B cell (primary cell): ENCODE results near the gene FBXL4. TPM values are rescaled to one million over a fixed set of nuclear protein-coding genes. Genes with fewer than 3 reads are reported as not detected.

Source experiments
- ATAC-seq: fragments of 200-7000 bp; cut with Tn5 transposase; one replicate; pipeline ENCODE4 v1.10.0; 2021; ENCODE audit warnings: low read depth, mild to moderate bottlenecking, moderate number of reproducible peaks, moderate library complexity
- CTCF ChIA-PET: fragments of 350-600 bp; sonication (Branson Sonifier 250); formaldehyde crosslinking; loops from one replicate; lab custom pipeline; 2021; ENCODE audit warnings: antibody characterized with exemption, inconsistent platforms; lab: Charles Lee
- POLR2A ChIA-PET: fragments of 350-600 bp; sonication (Branson Sonifier 250); formaldehyde crosslinking; loops from one replicate; lab custom pipeline; 2021; ENCODE audit warnings: antibody characterized with exemption; lab: Charles Lee
- DNase-seq: peaks from one replicate; pipeline ENCODE4 v3.0.0; 2013
- H2AFZ ChIP-seq: 2 replicates; pipeline ENCODE4 v1.6.1; 2012; ENCODE audit warnings: mild to moderate bottlenecking, low read depth, low read length; ENCODE audit not compliant: insufficient read depth, poor library complexity, severe bottlenecking
- H3K27ac ChIP-seq, 2 donors: 1 replicate in 1 of 2; 2 replicates in 1 of 2; pipeline ENCODE4 v1.5.1; 2012 to 2013; ENCODE audit warnings: low read length in 2 of 2, mild to moderate bottlenecking in 2 of 2, moderate library complexity in 1 of 2
- H3K27me3 ChIP-seq, 4 experiments: fragments of 200-600 bp in 1 of 4; sonication (generic) in 1 of 4; replicated peaks in 1 of 4; 1 replicate in 2 of 4; 2 replicates in 2 of 4; pipeline versions ENCODE4 v1.6.1 to v1.7.0; 2013 to 2016; ENCODE audit warnings: low read length in 3 of 4, mild to moderate bottlenecking in 2 of 4, mixed read lengths in 1 of 4, moderate library complexity in 1 of 4; ENCODE audit not compliant: insufficient read depth in 4 of 4, control insufficient read depth in 3 of 4; ENCODE audit errors: control extremely low read depth in 1 of 4
- H3K36me3 ChIP-seq, 2 experiments: replicated peaks in 1 of 2; 1 replicate in 1 of 2; 2 replicates in 1 of 2; pipeline versions ENCODE4 v1.6.1 to v1.7.1; 2013; ENCODE audit warnings: low read length in 1 of 2; ENCODE audit not compliant: insufficient read depth in 2 of 2, control insufficient read depth in 1 of 2; ENCODE audit errors: control extremely low read depth in 1 of 2, extremely low read depth in 1 of 2
- H3K4me1 ChIP-seq, 2 donors: fragments of 200-600 bp in 1 of 2; sonication (generic) in 1 of 2; 1 replicate in 1 of 2; 2 replicates in 1 of 2; pipeline versions ENCODE4 v1.5.1 to v1.6.1; 2013 to 2017; ENCODE audit warnings: low read length in 2 of 2; ENCODE audit not compliant: control insufficient read depth in 2 of 2, insufficient read depth in 2 of 2
- H3K4me2 ChIP-seq: replicated peaks from 2 replicates; pipeline ENCODE3; 2012; ENCODE audit warnings: mild to moderate bottlenecking, low read depth, low read length; ENCODE audit not compliant: poor library complexity, severe bottlenecking
- H3K4me3 ChIP-seq, 5 experiments: fragments of 200-600 bp in 1 of 5; sonication (generic) in 1 of 5; 1 replicate in 3 of 5; 2 replicates in 2 of 5; pipeline versions ENCODE4 v1.5.1 to v1.7.0; 2011 to 2016; ENCODE audit warnings: low read length in 4 of 5, mild to moderate bottlenecking in 4 of 5, low read depth in 2 of 5, control low read depth in 1 of 5, moderate library complexity in 1 of 5; ENCODE audit not compliant: insufficient read depth in 1 of 5; ENCODE audit errors: control extremely low read depth in 1 of 5, extremely low read depth in 1 of 5
- H3K79me2 ChIP-seq: fragments of 200-600 bp; sonication (generic); one replicate; pipeline ENCODE4 v1.6.0; 2016; ENCODE audit warnings: low read length; ENCODE audit not compliant: control insufficient read depth, insufficient read depth
- H3K9ac ChIP-seq: fragments of 200-600 bp; sonication (generic); 2 replicates; pipeline ENCODE4 v1.6.1; 2017; ENCODE audit warnings: mild to moderate bottlenecking, low read length, moderate library complexity
- H3K9me3 ChIP-seq, 3 donors: one replicate each; pipeline versions ENCODE4 v1.6.1 to v1.7.1; 2013; ENCODE audit warnings: low read length in 2 of 3; ENCODE audit not compliant: control insufficient read depth in 2 of 3, insufficient read depth in 1 of 3; ENCODE audit errors: control extremely low read depth in 1 of 3
- H4K20me1 ChIP-seq: 2 replicates; pipeline ENCODE4 v1.6.0; 2012; ENCODE audit warnings: mild to moderate bottlenecking, low read length; ENCODE audit not compliant: insufficient read depth, control insufficient read depth, poor library complexity, severe bottlenecking
- H3K27ac Mint-ChIP-seq: one replicate; pipeline ENCODE4 v1.8.0; 2021; ENCODE audit warnings: mixed read lengths
- H3K27me3 Mint-ChIP-seq: one replicate; pipeline ENCODE4 v1.8.0; 2021; ENCODE audit warnings: mixed read lengths
- H3K4me1 Mint-ChIP-seq: one replicate; pipeline ENCODE4 v1.8.0; 2021; ENCODE audit warnings: mixed read lengths
- H3K4me3 Mint-ChIP-seq: one replicate; pipeline ENCODE4 v1.8.0; 2021; ENCODE audit warnings: mixed read lengths
- H3K9me3 Mint-ChIP-seq: one replicate; pipeline ENCODE4 v1.8.0; 2022; ENCODE audit warnings: mixed read lengths; ENCODE audit not compliant: insufficient read depth
- EZH2 ChIP-seq: IDR thresholded peaks from 2 replicates; pipeline ENCODE4 v1.6.1; 2012; ENCODE audit warnings: borderline replicate concordance, low read depth, mild to moderate bottlenecking, moderate library complexity, low read length; ENCODE audit not compliant: insufficient read depth, poor library complexity, severe bottlenecking
- WGBS: methylation state at CpG from one replicate; pipeline ENCODE4 v1.1.5; 2013; ENCODE audit warnings: missing lambda C conversion rate; ENCODE audit not compliant: insufficient coverage; 5-methylcytosine and 5-hydroxymethylcytosine counted together
- intact Hi-C: fragments of 100-400 bp; cut with micrococcal nuclease; formaldehyde crosslinking; loops from one replicate; pipeline ENCODE4 v1.10.0; 2022
- polyA plus RNA-seq: library from polyadenylated mRNA; depleted of rRNA; stranded (reverse); fragments of >200 nt; gene quantifications from 2 replicates; pipeline ENCODE4 v1.2.3, GENCODE V29; 2012
- total RNA-seq, 2 donors: library from RNA; stranded (reverse); fragments of 120-200 nt in 1 of 2; gene quantifications; 1 replicate in 1 of 2; 2 replicates in 1 of 2; pipeline versions ENCODE4 v1.2.3 to v1.2.4, GENCODE V29; 2013 to 2022
- TF ChIP-seq, protein P1 (sequence below): fragments of 200-600 bp; IDR thresholded peaks from one replicate; pipeline ENCODE4 v1.8.0; 2022; ENCODE audit warnings: antibody characterized with exemption, mild to moderate bottlenecking

Gene FBXL4
- total and polyA plus RNA-seq, 2 donors (not counting 1 experiment from before 2014, with no cell fraction given) = 9.2 to 22.0 TPM

DNA sequence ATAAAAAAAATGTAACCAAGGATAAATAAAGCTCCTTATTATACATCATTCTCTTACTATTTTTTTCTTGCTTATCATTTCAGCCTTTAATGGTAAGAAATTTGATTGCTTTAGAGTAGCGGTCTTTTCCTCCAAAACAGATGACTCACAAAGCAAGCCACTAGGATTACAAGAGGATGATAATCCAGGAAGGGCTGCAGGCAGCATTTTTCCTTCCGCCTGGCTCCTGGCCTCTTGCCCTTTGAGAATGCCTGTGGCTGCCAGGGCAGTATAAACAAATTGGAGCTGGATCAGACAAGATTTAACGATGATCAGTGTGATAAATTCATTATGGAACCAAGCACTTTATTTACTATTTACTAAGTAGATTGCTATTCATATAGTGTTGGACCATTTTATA lies 9.7 kb upstream of the FBXL4 start:
- TF ChIP-seq, protein P1, sequence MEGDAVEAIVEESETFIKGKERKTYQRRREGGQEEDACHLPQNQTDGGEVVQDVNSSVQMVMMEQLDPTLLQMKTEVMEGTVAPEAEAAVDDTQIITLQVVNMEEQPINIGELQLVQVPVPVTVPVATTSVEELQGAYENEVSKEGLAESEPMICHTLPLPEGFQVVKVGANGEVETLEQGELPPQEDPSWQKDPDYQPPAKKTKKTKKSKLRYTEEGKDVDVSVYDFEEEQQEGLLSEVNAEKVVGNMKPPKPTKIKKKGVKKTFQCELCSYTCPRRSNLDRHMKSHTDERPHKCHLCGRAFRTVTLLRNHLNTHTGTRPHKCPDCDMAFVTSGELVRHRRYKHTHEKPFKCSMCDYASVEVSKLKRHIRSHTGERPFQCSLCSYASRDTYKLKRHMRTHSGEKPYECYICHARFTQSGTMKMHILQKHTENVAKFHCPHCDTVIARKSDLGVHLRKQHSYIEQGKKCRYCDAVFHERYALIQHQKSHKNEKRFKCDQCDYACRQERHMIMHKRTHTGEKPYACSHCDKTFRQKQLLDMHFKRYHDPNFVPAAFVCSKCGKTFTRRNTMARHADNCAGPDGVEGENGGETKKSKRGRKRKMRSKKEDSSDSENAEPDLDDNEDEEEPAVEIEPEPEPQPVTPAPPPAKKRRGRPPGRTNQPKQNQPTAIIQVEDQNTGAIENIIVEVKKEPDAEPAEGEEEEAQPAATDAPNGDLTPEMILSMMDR = no peak
- no peak for TF ChIP-seq EZH2
- ChIA-PET POLR2A (no interaction called here), CTCF (no interaction called here)
- peaks cover 18% of the 10 kb centered on the region for H3K27me3 Mint-ChIP-seq
- Histone ChIP-seq H3K4me1 (no peaks in the 10 kb centered on the region), H3K4me2 (no peak overlapping the region), H3K27me3 (no peaks in the 10 kb centered on the region), H3K27ac (no peak overlapping the region), H3K9ac (no peak overlapping the region), H3K36me3 (no peaks in the 10 kb centered on the region), H4K20me1 (no peaks in the 10 kb centered on the region), H2AFZ (no peak overlapping the region), H3K4me3 (no peak overlapping the region), H3K9me3 (no peaks in the 10 kb centered on the region), H3K79me2 (no peaks in the 10 kb centered on the region)
- intact Hi-C loops = no loop called here
- no peaks in the 10 kb centered on the region for H3K4me1 Mint-ChIP-seq
- ATAC-seq (no peak), DNase-seq (no peak)
- no peak overlapping the region for H3K4me3 Mint-ChIP-seq
- WGBS = 83% methylated on average over 1 of the region's 3 CpGs
- no peaks in the 10 kb centered on the region for H3K9me3 Mint-ChIP-seq
- H3K27ac Mint-ChIP-seq = no peak overlapping the region

GRCh38 chr6:98949589-98949988 lies 1.8 kb upstream of the FBXL4 start:
- intact Hi-C loops = loop anchor here (5.0 kb wide), 5 partner anchors 102 to 1933 kb away; partner anchors contain the start of genes ASCC3 and MMS22L
- TF ChIP-seq EZH2 = no peak
- TF ChIP-seq, protein P1 = no peak
- CTCF ChIA-PET = no interaction called here
- no peaks in the 10 kb centered on the region for H3K36me3 ChIP-seq
- no peak overlapping the region for H3K9ac ChIP-seq
- H3K4me3 ChIP-seq = no peak overlapping the region
- no peaks in the 10 kb centered on the region for H3K27me3 ChIP-seq
- H3K27me3 Mint-ChIP-seq = peaks cover 3% of the 10 kb centered on the region
- H4K20me1 ChIP-seq = peaks cover 7% of the 10 kb centered on the region
- peaks cover 25% of the 10 kb centered on the region for H3K4me1 Mint-ChIP-seq
- POLR2A ChIA-PET = no interaction called here
- H3K27ac Mint-ChIP-seq = no peak overlapping the region
- H3K27ac ChIP-seq = no peak overlapping the region
- no CpG with 5 or more reads among the region's 2 CpGs for WGBS
- peaks cover 25 to 26% of the 10 kb centered on the region in 2 donors for H3K4me1 ChIP-seq
- H3K9me3 ChIP-seq = no peaks in the 10 kb centered on the region
- no peak overlapping the region for H2AFZ ChIP-seq
- no peak overlapping the region for H3K4me3 Mint-ChIP-seq
- H3K4me2 ChIP-seq = no peak overlapping the region
- peaks cover 6% of the 10 kb centered on the region for H3K9me3 Mint-ChIP-seq
- DNase-seq = no peak
- peaks cover 25% of the 10 kb centered on the region for H3K79me2 ChIP-seq
- no peak for ATAC-seq
